Neural cell (in vitro differentiated cells): Measurements from ENCODE around the gene KLHL10.

ENCODE experiments used
- EP300 ChIP-seq: fragments of 450-650 bp; conservative IDR thresholded peaks from 2 replicates; pipeline ENCODE4 v1.6.1; 2014; ENCODE audit warnings: antibody characterized with exemption, mild to moderate bottlenecking, moderate library complexity; ENCODE audit not compliant: poor library complexity, severe bottlenecking
- EZH2 ChIP-seq: fragments of 200-600, 300-800 bp; shearing (Covaris generic), sonication (generic); IDR thresholded peaks from 2 replicates; pipeline ENCODE4 v1.6.1; 2014; ENCODE audit warnings: antibody characterized with exemption, low read length, borderline replicate concordance, mild to moderate bottlenecking; ENCODE audit not compliant: insufficient read depth, poor library complexity, severe bottlenecking
- MXI1 ChIP-seq: fragments of 450-650 bp; conservative IDR thresholded peaks from 2 replicates; pipeline ENCODE4 v1.6.1; 2014; ENCODE audit warnings: antibody characterized with exemption, mild to moderate bottlenecking; ENCODE audit not compliant: poor library complexity, severe bottlenecking
- POLR2AphosphoS5 ChIP-seq: IDR thresholded peaks from 2 replicates; pipeline ENCODE4 v1.6.1; 2012
- RAD21 ChIP-seq: fragments of 450-650 bp; conservative IDR thresholded peaks from 2 replicates; pipeline ENCODE4 v1.6.1; 2014; ENCODE audit warnings: antibody characterized with exemption, mild to moderate bottlenecking, moderate library complexity
- SMC3 ChIP-seq: fragments of 450-650 bp; conservative IDR thresholded peaks from 2 replicates; pipeline ENCODE4 v1.6.1; 2014; ENCODE audit warnings: antibody characterized with exemption, mild to moderate bottlenecking, moderate library complexity; ENCODE audit not compliant: poor library complexity
- TAF1 ChIP-seq: IDR thresholded peaks from 2 replicates; pipeline ENCODE4 v1.6.1; 2012; ENCODE audit warnings: low read depth
- TF ChIP-seq, protein P1 (sequence below): fragments of 450-650 bp; IDR thresholded peaks from 2 replicates; pipeline ENCODE4 v1.5.1; 2014; ENCODE audit warnings: antibody characterized with exemption, mild to moderate bottlenecking, moderate library complexity; ENCODE audit not compliant: poor library complexity, severe bottlenecking

DNA sequence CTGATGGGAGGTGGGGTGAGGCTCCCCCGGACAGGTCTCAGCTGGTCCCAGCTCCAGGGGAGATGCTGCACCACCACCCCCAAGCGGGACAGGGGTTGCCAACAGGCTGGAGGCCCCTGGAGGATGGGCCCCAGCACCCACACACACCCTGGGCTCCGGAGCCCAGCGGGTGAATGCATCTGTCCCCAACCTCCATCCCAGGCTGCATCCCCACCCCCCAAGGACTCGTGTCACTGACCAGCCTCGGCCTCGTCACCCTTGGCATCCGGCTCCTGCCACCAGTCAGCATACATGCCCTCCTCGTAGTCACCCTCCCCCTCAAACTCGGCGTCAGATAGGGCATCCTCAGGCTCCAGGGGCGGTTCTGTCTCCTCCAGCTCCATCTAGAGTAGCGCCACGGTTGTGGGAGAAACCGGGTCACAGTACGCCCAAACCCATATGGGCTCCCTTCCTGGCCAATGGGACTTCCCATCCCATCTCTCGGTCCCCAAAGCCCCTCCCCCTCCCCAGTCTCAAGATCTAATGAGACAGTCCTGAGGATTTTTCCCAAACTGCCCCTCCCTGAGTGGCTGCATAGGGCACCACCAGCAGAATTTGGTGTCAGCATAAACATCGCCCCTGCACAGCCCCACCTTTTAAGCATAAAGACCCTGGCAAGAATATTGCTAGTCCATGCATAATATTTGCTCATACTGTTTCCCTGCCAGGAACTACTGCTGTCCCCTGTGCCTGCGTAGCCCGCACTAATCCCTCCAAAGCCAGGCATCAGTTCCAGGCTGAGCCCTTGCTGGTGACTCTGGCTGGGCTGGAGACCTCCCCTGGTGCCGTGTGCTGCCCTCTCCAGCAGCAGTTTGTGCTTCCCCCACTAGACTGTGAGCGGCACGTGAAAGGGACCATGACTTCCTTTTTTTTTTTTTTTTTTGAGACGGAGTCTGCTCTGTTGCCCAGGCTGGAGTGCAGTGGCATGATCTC is 34.3 kb upstream of the KLHL10 start:
- TF ChIP-seq, protein P1, sequence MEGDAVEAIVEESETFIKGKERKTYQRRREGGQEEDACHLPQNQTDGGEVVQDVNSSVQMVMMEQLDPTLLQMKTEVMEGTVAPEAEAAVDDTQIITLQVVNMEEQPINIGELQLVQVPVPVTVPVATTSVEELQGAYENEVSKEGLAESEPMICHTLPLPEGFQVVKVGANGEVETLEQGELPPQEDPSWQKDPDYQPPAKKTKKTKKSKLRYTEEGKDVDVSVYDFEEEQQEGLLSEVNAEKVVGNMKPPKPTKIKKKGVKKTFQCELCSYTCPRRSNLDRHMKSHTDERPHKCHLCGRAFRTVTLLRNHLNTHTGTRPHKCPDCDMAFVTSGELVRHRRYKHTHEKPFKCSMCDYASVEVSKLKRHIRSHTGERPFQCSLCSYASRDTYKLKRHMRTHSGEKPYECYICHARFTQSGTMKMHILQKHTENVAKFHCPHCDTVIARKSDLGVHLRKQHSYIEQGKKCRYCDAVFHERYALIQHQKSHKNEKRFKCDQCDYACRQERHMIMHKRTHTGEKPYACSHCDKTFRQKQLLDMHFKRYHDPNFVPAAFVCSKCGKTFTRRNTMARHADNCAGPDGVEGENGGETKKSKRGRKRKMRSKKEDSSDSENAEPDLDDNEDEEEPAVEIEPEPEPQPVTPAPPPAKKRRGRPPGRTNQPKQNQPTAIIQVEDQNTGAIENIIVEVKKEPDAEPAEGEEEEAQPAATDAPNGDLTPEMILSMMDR: no peak
- TF ChIP-seq EP300 (no peak), EZH2 (no peak), POLR2AphosphoS5 (no peak), MXI1 (no peak), SMC3 (no peak), RAD21 (no peak), TAF1 (no peak)
